GM23338 (cell line): ENCODE measurements around the gene GPR158.

Experiments used
- CREB1 ChIP-seq: fragments of 250-450 bp; sonication (Bioruptor Pico); IDR thresholded peaks from 2 replicates; pipeline ENCODE4 v1.5.0; 2020; ENCODE audit warnings: low read depth, mild to moderate bottlenecking, moderate library complexity
- CTCF ChIP-seq, 2 experiments: fragments of 200-600 bp in 1 of 2; sonication (generic) in 1 of 2; conservative IDR thresholded peaks; 2 replicates each; pipeline versions ENCODE4 v1.5.1 to v1.6.1; 2016 to 2017; ENCODE audit warnings: antibody characterized with exemption in 2 of 2, low read depth in 2 of 2, mild to moderate bottlenecking in 2 of 2, moderate library complexity in 1 of 2
- EZH2 ChIP-seq: fragments of 200-600 bp; sonication (generic); IDR thresholded peaks from one replicate; pipeline ENCODE4 v1.8.0; 2017; ENCODE audit warnings: antibody characterized with exemption, mild to moderate bottlenecking, low read depth; ENCODE audit not compliant: unreplicated experiment
- EZH2phosphoT487 ChIP-seq: fragments of 200-600 bp; sonication (generic); IDR thresholded peaks from one replicate; pipeline ENCODE4 v1.8.1; 2018; ENCODE audit warnings: antibody characterized with exemption; ENCODE audit not compliant: unreplicated experiment
- JUNB ChIP-seq: IDR thresholded peaks from one replicate; pipeline ENCODE4 v1.6.1; 2016; ENCODE audit warnings: antibody characterized with exemption; ENCODE audit not compliant: unreplicated experiment
- POLR2AphosphoS5 ChIP-seq: IDR thresholded peaks from 2 replicates; pipeline ENCODE4 v1.6.1; 2016; ENCODE audit warnings: antibody characterized with exemption, low read depth
- REST ChIP-seq: IDR thresholded peaks from one replicate; pipeline ENCODE4 v1.6.1; 2018; ENCODE audit warnings: antibody characterized with exemption; ENCODE audit not compliant: unreplicated experiment

- no peak for TF ChIP-seq CTCF (conservative IDR thresholded peaks at IDR 0.05; ENCODE audit: low read depth in 2 of 2)
- no peak for TF ChIP-seq POLR2AphosphoS5
- TF ChIP-seq EZH2, result no peak
- no peak for TF ChIP-seq REST
- no peak for TF ChIP-seq EZH2phosphoT487
- TF ChIP-seq JUNB, result no peak
- no peak for TF ChIP-seq CREB1 (CRISPR knock-in tag)
Measured at GRCh38 chr10:25356609-25357008, 181.8 kb downstream of the GPR158 start.
